B cell (primary cell): ENCODE results near the gene CYP4F2. TPM values are rescaled to one million over a fixed set of nuclear protein-coding genes. Genes with fewer than 3 reads are reported as not detected.
"Not testable (repeated sequence)": the region's sequence is repeated elsewhere in the genome, so short reads cannot be mapped to it uniquely, and the experiment has no call there.

ENCODE experiments used
- ATAC-seq: fragments of 200-7000 bp; cut with Tn5 transposase; one replicate; pipeline ENCODE4 v1.10.0; 2021; ENCODE audit warnings: low read depth, mild to moderate bottlenecking, moderate number of reproducible peaks, moderate library complexity
- CTCF ChIA-PET: fragments of 350-600 bp; sonication (Branson Sonifier 250); formaldehyde crosslinking; loops from one replicate; lab custom pipeline; 2021; ENCODE audit warnings: antibody characterized with exemption, inconsistent platforms; lab: Charles Lee
- POLR2A ChIA-PET: fragments of 350-600 bp; sonication (Branson Sonifier 250); formaldehyde crosslinking; loops from one replicate; lab custom pipeline; 2021; ENCODE audit warnings: antibody characterized with exemption; lab: Charles Lee
- DNase-seq: peaks from one replicate; pipeline ENCODE4 v3.0.0; 2013
- H2AFZ ChIP-seq: 2 replicates; pipeline ENCODE4 v1.6.1; 2012; ENCODE audit warnings: mild to moderate bottlenecking, low read depth, low read length; ENCODE audit not compliant: insufficient read depth, poor library complexity, severe bottlenecking
- H3K27ac ChIP-seq, 2 donors: 1 replicate in 1 of 2; 2 replicates in 1 of 2; pipeline ENCODE4 v1.5.1; 2012 to 2013; ENCODE audit warnings: low read length in 2 of 2, mild to moderate bottlenecking in 2 of 2, moderate library complexity in 1 of 2
- H3K27me3 ChIP-seq, 4 experiments: fragments of 200-600 bp in 1 of 4; sonication (generic) in 1 of 4; replicated peaks in 1 of 4; 1 replicate in 2 of 4; 2 replicates in 2 of 4; pipeline versions ENCODE4 v1.6.1 to v1.7.0; 2013 to 2016; ENCODE audit warnings: low read length in 3 of 4, mild to moderate bottlenecking in 2 of 4, mixed read lengths in 1 of 4, moderate library complexity in 1 of 4; ENCODE audit not compliant: insufficient read depth in 4 of 4, control insufficient read depth in 3 of 4; ENCODE audit errors: control extremely low read depth in 1 of 4
- H3K36me3 ChIP-seq, 2 experiments: replicated peaks in 1 of 2; 1 replicate in 1 of 2; 2 replicates in 1 of 2; pipeline versions ENCODE4 v1.6.1 to v1.7.1; 2013; ENCODE audit warnings: low read length in 1 of 2; ENCODE audit not compliant: insufficient read depth in 2 of 2, control insufficient read depth in 1 of 2; ENCODE audit errors: control extremely low read depth in 1 of 2, extremely low read depth in 1 of 2
- H3K4me1 ChIP-seq, 2 donors: fragments of 200-600 bp in 1 of 2; sonication (generic) in 1 of 2; 1 replicate in 1 of 2; 2 replicates in 1 of 2; pipeline versions ENCODE4 v1.5.1 to v1.6.1; 2013 to 2017; ENCODE audit warnings: low read length in 2 of 2; ENCODE audit not compliant: control insufficient read depth in 2 of 2, insufficient read depth in 2 of 2
- H3K4me2 ChIP-seq: replicated peaks from 2 replicates; pipeline ENCODE3; 2012; ENCODE audit warnings: mild to moderate bottlenecking, low read depth, low read length; ENCODE audit not compliant: poor library complexity, severe bottlenecking
- H3K4me3 ChIP-seq, 5 experiments: fragments of 200-600 bp in 1 of 5; sonication (generic) in 1 of 5; 1 replicate in 3 of 5; 2 replicates in 2 of 5; pipeline versions ENCODE4 v1.5.1 to v1.7.0; 2011 to 2016; ENCODE audit warnings: low read length in 4 of 5, mild to moderate bottlenecking in 4 of 5, low read depth in 2 of 5, control low read depth in 1 of 5, moderate library complexity in 1 of 5; ENCODE audit not compliant: insufficient read depth in 1 of 5; ENCODE audit errors: control extremely low read depth in 1 of 5, extremely low read depth in 1 of 5
- H3K79me2 ChIP-seq: fragments of 200-600 bp; sonication (generic); one replicate; pipeline ENCODE4 v1.6.0; 2016; ENCODE audit warnings: low read length; ENCODE audit not compliant: control insufficient read depth, insufficient read depth
- H3K9ac ChIP-seq: fragments of 200-600 bp; sonication (generic); 2 replicates; pipeline ENCODE4 v1.6.1; 2017; ENCODE audit warnings: mild to moderate bottlenecking, low read length, moderate library complexity
- H3K9me3 ChIP-seq, 3 donors: one replicate each; pipeline versions ENCODE4 v1.6.1 to v1.7.1; 2013; ENCODE audit warnings: low read length in 2 of 3; ENCODE audit not compliant: control insufficient read depth in 2 of 3, insufficient read depth in 1 of 3; ENCODE audit errors: control extremely low read depth in 1 of 3
- H4K20me1 ChIP-seq: 2 replicates; pipeline ENCODE4 v1.6.0; 2012; ENCODE audit warnings: mild to moderate bottlenecking, low read length; ENCODE audit not compliant: insufficient read depth, control insufficient read depth, poor library complexity, severe bottlenecking
- H3K27ac Mint-ChIP-seq: one replicate; pipeline ENCODE4 v1.8.0; 2021; ENCODE audit warnings: mixed read lengths
- H3K27me3 Mint-ChIP-seq: one replicate; pipeline ENCODE4 v1.8.0; 2021; ENCODE audit warnings: mixed read lengths
- H3K4me1 Mint-ChIP-seq: one replicate; pipeline ENCODE4 v1.8.0; 2021; ENCODE audit warnings: mixed read lengths
- H3K4me3 Mint-ChIP-seq: one replicate; pipeline ENCODE4 v1.8.0; 2021; ENCODE audit warnings: mixed read lengths
- H3K9me3 Mint-ChIP-seq: one replicate; pipeline ENCODE4 v1.8.0; 2022; ENCODE audit warnings: mixed read lengths; ENCODE audit not compliant: insufficient read depth
- CTCF ChIP-seq: fragments of 200-600 bp; IDR thresholded peaks from one replicate; pipeline ENCODE4 v1.8.0; 2022; ENCODE audit warnings: antibody characterized with exemption, mild to moderate bottlenecking
- EZH2 ChIP-seq: IDR thresholded peaks from 2 replicates; pipeline ENCODE4 v1.6.1; 2012; ENCODE audit warnings: borderline replicate concordance, low read depth, mild to moderate bottlenecking, moderate library complexity, low read length; ENCODE audit not compliant: insufficient read depth, poor library complexity, severe bottlenecking
- WGBS: methylation state at CpG from one replicate; pipeline ENCODE4 v1.1.5; 2013; ENCODE audit warnings: missing lambda C conversion rate; ENCODE audit not compliant: insufficient coverage; 5-methylcytosine and 5-hydroxymethylcytosine counted together
- intact Hi-C: fragments of 100-400 bp; cut with micrococcal nuclease; formaldehyde crosslinking; loops from one replicate; pipeline ENCODE4 v1.10.0; 2022
- polyA plus RNA-seq: library from polyadenylated mRNA; depleted of rRNA; stranded (reverse); fragments of >200 nt; gene quantifications from 2 replicates; pipeline ENCODE4 v1.2.3, GENCODE V29; 2012
- total RNA-seq, 2 donors: library from RNA; stranded (reverse); fragments of 120-200 nt in 1 of 2; gene quantifications; 1 replicate in 1 of 2; 2 replicates in 1 of 2; pipeline versions ENCODE4 v1.2.3 to v1.2.4, GENCODE V29; 2013 to 2022

Gene CYP4F2
- total and polyA plus RNA-seq, 2 donors (not counting 1 experiment from before 2014, with no cell fraction given), result not detected

GRCh38 chr19:15840833-15841232 lies 57.0 kb downstream of the CYP4F2 start:
- peaks cover 10% of the 10 kb centered on the region for H3K4me1 Mint-ChIP-seq
- POLR2A ChIA-PET, result no interaction called here
- CTCF ChIA-PET, result no interaction called here

GRCh38 chr19:15839888-15840287 lies 58.0 kb downstream of the CYP4F2 start:
- H3K4me2 ChIP-seq, H3K79me2 ChIP-seq, H3K4me3 Mint-ChIP-seq, H3K27ac ChIP-seq, H3K36me3 ChIP-seq, H3K4me1 ChIP-seq, H3K9me3 Mint-ChIP-seq, POLR2A ChIA-PET, H3K9me3 ChIP-seq, H2AFZ ChIP-seq, H3K4me3 ChIP-seq, H3K27me3 ChIP-seq, intact Hi-C loops, H4K20me1 ChIP-seq, ATAC-seq, H3K9ac ChIP-seq, CTCF ChIA-PET, H3K27ac Mint-ChIP-seq, DNase-seq: not testable (repeated sequence)
- WGBS, result 100% methylated on average over 1 of the region's 4 CpGs
- peaks cover 12% of the 10 kb centered on the region for H3K4me1 Mint-ChIP-seq
- peaks cover 16% of the 10 kb centered on the region for H3K27me3 Mint-ChIP-seq

More at GRCh38 chr19:15840833-15841232, 57.0 kb downstream of the CYP4F2 start:
- TF ChIP-seq CTCF, result no peak
- TF ChIP-seq EZH2, result no peak
- DNase-seq (no peak), ATAC-seq (no peak)
- H3K4me1 ChIP-seq, result peaks cover 4 to 5% of the 10 kb centered on the region in 2 donors
- H3K79me2 ChIP-seq, result no peaks in the 10 kb centered on the region
- Mint-ChIP-seq H3K27ac (no peak overlapping the region), H3K4me3 (no peak overlapping the region), H3K27me3 (peaks cover 19% of the 10 kb centered on the region), H3K9me3 (no peaks in the 10 kb centered on the region)
- 100% methylated on average over 1 of the region's 2 CpGs for WGBS
- H4K20me1 ChIP-seq, result no peaks in the 10 kb centered on the region
- intact Hi-C loops, result no loop called here
- H3K9ac ChIP-seq, result no peak overlapping the region
- no peak overlapping the region for H3K27ac ChIP-seq
- H3K36me3 ChIP-seq, result no peaks in the 10 kb centered on the region
- no peak overlapping the region for H3K4me3 ChIP-seq
- peaks cover 0 to 3% (median 0%) of the 10 kb centered on the region in 4 experiments for H3K27me3 ChIP-seq
- H3K4me2 ChIP-seq, result no peak overlapping the region
- H3K9me3 ChIP-seq, result no peaks in the 10 kb centered on the region
- no peak overlapping the region for H2AFZ ChIP-seq
